Osteocyte (in vitro differentiated cells): ENCODE measurements around the gene GBX2. TPM values are rescaled to one million over a fixed set of nuclear protein-coding genes. Genes with fewer than 3 reads are reported as not detected.

Experiments used
- DNase-seq: peaks from one replicate; pipeline ENCODE4 v3.0.0; 2021; ENCODE audit warnings: mixed read lengths; ENCODE audit not compliant: unreplicated experiment; ENCODE audit errors: extremely low spot score
- H3K27ac Mint-ChIP-seq: one replicate; pipeline ENCODE4 v1.8.0; 2021; ENCODE audit warnings: mild to moderate bottlenecking, mixed read lengths; ENCODE audit not compliant: unreplicated experiment
- H3K27me3 Mint-ChIP-seq: one replicate; pipeline ENCODE4 v1.8.0; 2021; ENCODE audit warnings: mixed read lengths; ENCODE audit not compliant: unreplicated experiment
- H3K36me3 Mint-ChIP-seq: one replicate; pipeline ENCODE4 v1.8.0; 2021; ENCODE audit warnings: mixed read lengths; ENCODE audit not compliant: unreplicated experiment
- H3K4me1 Mint-ChIP-seq: one replicate; pipeline ENCODE4 v1.8.0; 2021; ENCODE audit warnings: mixed read lengths; ENCODE audit not compliant: unreplicated experiment
- H3K4me3 Mint-ChIP-seq: one replicate; pipeline ENCODE4 v1.8.0; 2021; ENCODE audit warnings: mild to moderate bottlenecking, moderate library complexity, mixed read lengths; ENCODE audit not compliant: unreplicated experiment
- H3K9me3 Mint-ChIP-seq: one replicate; pipeline ENCODE4 v1.8.0; 2021; ENCODE audit warnings: mixed read lengths; ENCODE audit not compliant: unreplicated experiment
- total RNA-seq: library from RNA; stranded (reverse); gene quantifications from 2 replicates; pipeline ENCODE4 v1.2.1, GENCODE V29; 2021
- TF ChIP-seq, protein P1 (sequence below): fragments of 200-600 bp; sonication (generic); IDR thresholded peaks from 2 replicates; pipeline ENCODE4 v1.5.0; 2021; ENCODE audit warnings: antibody characterized with exemption, mild to moderate bottlenecking, moderate library complexity

The GBX2 gene
- total RNA-seq, 1 donor from 2014 or later, result 56.5 TPM

DNA sequence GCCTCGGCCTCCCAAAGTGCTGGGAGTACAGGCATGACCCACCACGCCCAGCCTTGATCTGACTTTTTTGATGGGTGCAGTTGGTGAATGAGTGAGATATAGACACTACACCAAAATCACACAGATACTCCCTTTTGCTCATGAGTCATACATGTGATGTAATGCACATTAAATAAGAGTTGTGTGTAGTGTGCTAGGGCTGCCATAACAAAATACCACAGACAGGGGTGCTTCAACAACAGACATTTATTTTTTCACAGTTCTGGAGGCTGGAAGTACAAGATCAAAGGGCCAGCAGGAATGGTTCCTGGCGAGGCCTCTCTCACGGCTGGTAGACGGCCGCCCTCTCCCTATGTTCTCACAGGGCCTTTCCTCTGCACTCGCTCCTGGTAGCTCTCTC is 46.6 kb downstream of the GBX2 start:
- H3K27ac Mint-ChIP-seq, result no peak overlapping the region
- no peak overlapping the region for H3K4me3 Mint-ChIP-seq
- H3K36me3 Mint-ChIP-seq, result peaks cover 20% of the 10 kb centered on the region
- H3K9me3 Mint-ChIP-seq, result no peaks in the 10 kb centered on the region
- H3K4me1 Mint-ChIP-seq, result no peaks in the 10 kb centered on the region
- TF ChIP-seq, protein P1, sequence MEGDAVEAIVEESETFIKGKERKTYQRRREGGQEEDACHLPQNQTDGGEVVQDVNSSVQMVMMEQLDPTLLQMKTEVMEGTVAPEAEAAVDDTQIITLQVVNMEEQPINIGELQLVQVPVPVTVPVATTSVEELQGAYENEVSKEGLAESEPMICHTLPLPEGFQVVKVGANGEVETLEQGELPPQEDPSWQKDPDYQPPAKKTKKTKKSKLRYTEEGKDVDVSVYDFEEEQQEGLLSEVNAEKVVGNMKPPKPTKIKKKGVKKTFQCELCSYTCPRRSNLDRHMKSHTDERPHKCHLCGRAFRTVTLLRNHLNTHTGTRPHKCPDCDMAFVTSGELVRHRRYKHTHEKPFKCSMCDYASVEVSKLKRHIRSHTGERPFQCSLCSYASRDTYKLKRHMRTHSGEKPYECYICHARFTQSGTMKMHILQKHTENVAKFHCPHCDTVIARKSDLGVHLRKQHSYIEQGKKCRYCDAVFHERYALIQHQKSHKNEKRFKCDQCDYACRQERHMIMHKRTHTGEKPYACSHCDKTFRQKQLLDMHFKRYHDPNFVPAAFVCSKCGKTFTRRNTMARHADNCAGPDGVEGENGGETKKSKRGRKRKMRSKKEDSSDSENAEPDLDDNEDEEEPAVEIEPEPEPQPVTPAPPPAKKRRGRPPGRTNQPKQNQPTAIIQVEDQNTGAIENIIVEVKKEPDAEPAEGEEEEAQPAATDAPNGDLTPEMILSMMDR, result no peak
- no peak for DNase-seq
- H3K27me3 Mint-ChIP-seq, result no peaks in the 10 kb centered on the region

DNA sequence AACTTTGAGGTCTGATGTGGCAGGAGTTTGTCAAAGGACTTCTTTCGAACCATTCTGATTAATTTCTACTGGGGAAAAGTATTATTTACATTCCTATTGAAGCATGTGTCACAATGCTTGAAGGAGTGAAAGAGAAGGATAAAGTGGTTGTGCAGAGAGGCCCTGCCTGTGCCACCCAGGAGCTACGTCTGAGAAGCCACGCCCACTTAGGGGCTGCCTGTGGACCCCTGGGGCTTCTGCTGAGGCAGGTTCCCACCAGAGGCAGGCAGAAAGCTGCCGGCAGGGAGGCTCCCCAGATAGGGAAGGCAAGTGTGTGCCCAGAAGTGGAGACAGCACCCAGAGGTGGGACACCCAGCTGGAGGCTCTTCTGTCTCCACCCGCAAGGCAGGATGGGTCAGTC is 47.4 kb downstream of the GBX2 start:
- Mint-ChIP-seq H3K9me3 (no peaks in the 10 kb centered on the region), H3K36me3 (peaks cover 20% of the 10 kb centered on the region), H3K4me1 (no peaks in the 10 kb centered on the region), H3K27me3 (no peaks in the 10 kb centered on the region), H3K27ac (no peak overlapping the region), H3K4me3 (no peak overlapping the region)
- DNase-seq, result no peak
- TF ChIP-seq, protein P1, result no peak

DNA sequence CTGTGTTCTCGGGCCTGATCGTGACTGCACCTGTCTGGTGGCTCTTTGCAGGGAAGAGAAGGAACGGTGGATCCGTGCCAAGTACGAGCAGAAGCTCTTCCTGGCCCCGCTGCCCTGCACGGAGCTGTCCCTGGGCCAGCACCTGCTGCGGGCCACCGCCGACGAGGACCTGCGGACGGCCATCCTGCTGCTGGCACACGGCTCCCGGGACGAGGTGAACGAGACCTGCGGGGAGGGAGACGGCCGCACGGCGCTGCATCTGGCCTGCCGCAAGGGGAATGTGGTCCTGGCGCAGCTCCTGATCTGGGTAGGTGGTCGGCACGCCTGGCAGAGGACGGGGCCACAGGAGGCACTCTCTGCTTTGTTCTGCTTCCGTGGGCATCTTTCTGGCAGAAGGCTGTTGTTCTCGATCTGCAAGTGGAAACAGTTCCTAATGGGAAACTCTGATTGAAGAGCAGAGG is 48.0 kb downstream of the GBX2 start:
- TF ChIP-seq, protein P1, result no peak
- Mint-ChIP-seq H3K4me3 (no peak overlapping the region), H3K27me3 (no peaks in the 10 kb centered on the region), H3K27ac (no peak overlapping the region), H3K36me3 (peaks cover 18% of the 10 kb centered on the region), H3K4me1 (no peaks in the 10 kb centered on the region), H3K9me3 (no peaks in the 10 kb centered on the region)
- DNase-seq, result no peak

DNA sequence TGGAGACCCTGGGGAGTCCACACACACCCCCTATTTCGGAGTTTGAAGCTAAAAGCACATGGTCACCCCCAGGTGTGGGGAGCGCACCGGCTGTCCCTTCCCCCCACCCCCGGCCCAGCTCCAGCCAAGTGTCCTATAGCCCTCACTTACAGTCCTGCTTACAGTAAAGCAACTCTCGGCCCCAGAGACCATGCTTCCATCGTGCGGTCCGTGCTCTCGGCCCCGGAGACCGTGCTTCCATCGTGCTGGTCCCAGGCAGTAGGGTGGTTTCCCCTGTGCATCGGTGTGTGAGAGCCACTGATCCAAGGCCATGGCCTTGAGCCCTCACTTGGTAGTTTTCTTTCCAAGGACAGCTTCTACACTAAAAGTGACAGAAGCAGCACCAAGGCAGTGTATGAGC is 48.7 kb downstream of the GBX2 start:
- no peaks in the 10 kb centered on the region for H3K9me3 Mint-ChIP-seq
- H3K27me3 Mint-ChIP-seq, result no peaks in the 10 kb centered on the region
- H3K4me1 Mint-ChIP-seq, result peaks cover 2% of the 10 kb centered on the region
- H3K36me3 Mint-ChIP-seq, result peaks cover 12% of the 10 kb centered on the region
- H3K27ac Mint-ChIP-seq, result no peak overlapping the region
- DNase-seq, result no peak
- no peak overlapping the region for H3K4me3 Mint-ChIP-seq
- TF ChIP-seq, protein P1, result no peak

DNA sequence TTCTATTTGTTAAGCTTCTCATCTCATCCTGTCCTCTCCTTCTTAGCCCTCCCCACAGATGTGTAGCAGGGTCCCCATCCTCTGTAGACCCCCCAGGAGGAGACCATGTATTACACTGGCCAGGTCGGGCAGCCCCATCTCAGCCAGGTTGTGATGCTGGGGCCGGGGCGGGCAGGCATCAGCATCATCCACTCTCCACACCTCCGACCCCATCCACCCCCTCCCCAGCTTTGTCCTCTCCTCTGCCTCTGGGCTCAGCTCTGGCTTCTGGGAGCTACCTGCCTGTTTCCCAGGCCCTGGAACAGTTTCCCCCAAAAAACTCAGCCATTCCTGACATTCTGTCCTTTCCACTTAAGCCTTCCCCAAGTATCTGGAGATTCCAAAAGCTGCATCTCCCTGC is 49.2 kb downstream of the GBX2 start:
- no peaks in the 10 kb centered on the region for H3K27me3 Mint-ChIP-seq
- H3K36me3 Mint-ChIP-seq, result peaks cover 9% of the 10 kb centered on the region
- H3K27ac Mint-ChIP-seq, result no peak overlapping the region
- TF ChIP-seq, protein P1, result no peak
- no peak overlapping the region for H3K4me3 Mint-ChIP-seq
- peaks cover 2% of the 10 kb centered on the region for H3K4me1 Mint-ChIP-seq
- DNase-seq, result no peak
- no peaks in the 10 kb centered on the region for H3K9me3 Mint-ChIP-seq
